ENCODE measurements around the gene DNAH9. TPM values are rescaled to one million over a fixed set of nuclear protein-coding genes. Genes with fewer than 3 reads are reported as not detected.

The DNAH9 gene
- total and polyA plus RNA-seq, 12 donors, result 0.06 to 0.10 TPM; not detected in 10

- no peak for DNase-seq
- Histone ChIP-seq H3K27ac (no peak overlapping the region), H3K36me3 (no peaks in the 10 kb centered on the region), H3K27me3 (peaks cover 0 to 3% (median 0%) of the 10 kb centered on the region in 7 donors), H3K9me3 (no peaks in the 10 kb centered on the region), H3K4me1 (peaks cover 0 to 21% (median 4%) of the 10 kb centered on the region in 9 donors), H3K4me3 (no peak overlapping the region)
- 86 to 94% methylated on average over 2 of the region's 2 CpGs for WGBS, 2 donors
- no peak for TF ChIP-seq CTCF (IDR thresholded peaks at IDR 0.05)
- ATAC-seq, result no peak
- intact Hi-C loops (cut with DNase I), result no loop called here
Observed at GRCh38 chr17:11901931-11902330, 303.7 kb downstream of the DNAH9 start.

- H3K4me1 ChIP-seq, result no peaks in the 10 kb centered on the region
- H3K36me3 ChIP-seq, result no peaks in the 10 kb centered on the region
- TF ChIP-seq CTCF (IDR thresholded peaks at IDR 0.05), result no peak
- WGBS, 2 donors, result 31 to 35% methylated on average over 7 of the region's 7 CpGs
- peaks cover 0 to 30% (median 11%) of the 10 kb centered on the region in 11 donors for H3K9me3 ChIP-seq
- H3K27ac ChIP-seq, result no peak overlapping the region
- intact Hi-C loops (cut with DNase I), result no loop called here
- DNase-seq (no peak), ATAC-seq (no peak)
- H3K4me3 ChIP-seq, result no peak overlapping the region
- H3K27me3 ChIP-seq, result no peaks in the 10 kb centered on the region
Observed at GRCh38 chr17:11908711-11909146, 310.5 kb downstream of the DNAH9 start.

DNA sequence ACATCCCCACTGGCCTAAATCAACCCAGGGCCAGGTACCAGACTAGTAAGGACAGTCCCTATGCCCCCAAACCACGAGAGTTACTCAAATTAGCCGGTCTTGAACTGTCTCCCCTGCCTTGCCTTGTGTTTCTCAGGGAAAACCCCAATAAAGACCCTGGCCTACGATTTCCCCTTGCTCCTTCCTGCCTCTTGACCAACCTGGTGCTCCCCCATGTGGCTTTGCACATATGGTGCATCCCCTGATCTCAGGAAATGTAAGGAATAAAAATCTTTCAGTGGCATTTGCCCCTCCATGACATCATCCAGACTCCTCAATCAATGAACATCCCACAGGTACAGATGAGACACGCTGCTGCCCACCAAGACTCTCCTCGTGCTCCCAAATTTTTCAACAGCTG is 311.1 kb downstream of the DNAH9 start:
- no peak for ATAC-seq
- WGBS, 2 donors, result 60 to 71% methylated on average over 5 of the region's 5 CpGs

GRCh38 chr17:11916091-11916490 is 317.8 kb downstream of the DNAH9 start:
- no peak for TF ChIP-seq CTCF (IDR thresholded peaks at IDR 0.05)
- H3K36me3 ChIP-seq, result no peaks in the 10 kb centered on the region
- no peak overlapping the region for H3K4me3 ChIP-seq
- no peak for DNase-seq
- no peaks in the 10 kb centered on the region for H3K4me1 ChIP-seq
- H3K27ac ChIP-seq, result no peak overlapping the region
- intact Hi-C loops (cut with DNase I), result no loop called here
- WGBS, 2 donors, result 14 to 17% methylated on average over 2 of the region's 2 CpGs
- no peak for ATAC-seq
- peaks cover 0 to 10% (median 0%) of the 10 kb centered on the region in 7 donors for H3K27me3 ChIP-seq
- peaks cover 0 to 22% (median 11%) of the 10 kb centered on the region in 11 donors for H3K9me3 ChIP-seq

More for the DNA sequence above, 311.1 kb downstream of the DNAH9 start:
- intact Hi-C loops (cut with DNase I), result no loop called here
- Histone ChIP-seq H3K4me1 (no peaks in the 10 kb centered on the region), H3K9me3 (peaks cover 0 to 30% (median 11%) of the 10 kb centered on the region in 11 donors), H3K27me3 (no peaks in the 10 kb centered on the region), H3K36me3 (no peaks in the 10 kb centered on the region), H3K4me3 (no peak overlapping the region), H3K27ac (no peak overlapping the region)
- no peak for DNase-seq
- no peak for TF ChIP-seq CTCF (IDR thresholded peaks at IDR 0.05)
